LNCAP (cell line): ENCODE data around the gene CTNS.
A peak's percentile ranks its signal among the peaks of the same experiment; 100 is the strongest.

Experiments
- TF ChIP-seq, protein P1 (sequence below): fragments of 450-650 bp; IDR thresholded peaks from 2 replicates; pipeline ENCODE4 v1.5.1; 2017; ENCODE audit warnings: mild to moderate bottlenecking

Gene CTNS

DNA sequence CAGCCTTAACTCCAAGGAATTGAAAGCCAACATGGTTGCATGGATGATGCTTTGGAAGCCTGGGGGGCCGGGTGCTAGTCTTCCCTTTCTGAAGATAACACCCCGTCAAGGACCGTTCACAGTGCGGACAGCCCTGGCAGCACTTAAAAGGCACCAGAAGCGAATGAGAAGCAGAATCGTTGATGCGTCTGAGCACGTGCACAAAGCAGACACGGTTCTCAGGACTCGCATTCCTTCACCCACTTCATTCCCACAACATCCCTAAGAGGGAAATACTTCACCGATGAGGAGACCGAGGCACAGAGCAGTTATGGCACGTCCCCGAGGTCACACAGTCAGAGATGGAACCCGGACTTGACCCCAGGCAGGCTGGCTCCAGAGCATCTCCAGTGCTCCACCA, 41.6 kb upstream of the CTNS start:
- TF ChIP-seq, protein P1, sequence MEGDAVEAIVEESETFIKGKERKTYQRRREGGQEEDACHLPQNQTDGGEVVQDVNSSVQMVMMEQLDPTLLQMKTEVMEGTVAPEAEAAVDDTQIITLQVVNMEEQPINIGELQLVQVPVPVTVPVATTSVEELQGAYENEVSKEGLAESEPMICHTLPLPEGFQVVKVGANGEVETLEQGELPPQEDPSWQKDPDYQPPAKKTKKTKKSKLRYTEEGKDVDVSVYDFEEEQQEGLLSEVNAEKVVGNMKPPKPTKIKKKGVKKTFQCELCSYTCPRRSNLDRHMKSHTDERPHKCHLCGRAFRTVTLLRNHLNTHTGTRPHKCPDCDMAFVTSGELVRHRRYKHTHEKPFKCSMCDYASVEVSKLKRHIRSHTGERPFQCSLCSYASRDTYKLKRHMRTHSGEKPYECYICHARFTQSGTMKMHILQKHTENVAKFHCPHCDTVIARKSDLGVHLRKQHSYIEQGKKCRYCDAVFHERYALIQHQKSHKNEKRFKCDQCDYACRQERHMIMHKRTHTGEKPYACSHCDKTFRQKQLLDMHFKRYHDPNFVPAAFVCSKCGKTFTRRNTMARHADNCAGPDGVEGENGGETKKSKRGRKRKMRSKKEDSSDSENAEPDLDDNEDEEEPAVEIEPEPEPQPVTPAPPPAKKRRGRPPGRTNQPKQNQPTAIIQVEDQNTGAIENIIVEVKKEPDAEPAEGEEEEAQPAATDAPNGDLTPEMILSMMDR, result no peak

DNA sequence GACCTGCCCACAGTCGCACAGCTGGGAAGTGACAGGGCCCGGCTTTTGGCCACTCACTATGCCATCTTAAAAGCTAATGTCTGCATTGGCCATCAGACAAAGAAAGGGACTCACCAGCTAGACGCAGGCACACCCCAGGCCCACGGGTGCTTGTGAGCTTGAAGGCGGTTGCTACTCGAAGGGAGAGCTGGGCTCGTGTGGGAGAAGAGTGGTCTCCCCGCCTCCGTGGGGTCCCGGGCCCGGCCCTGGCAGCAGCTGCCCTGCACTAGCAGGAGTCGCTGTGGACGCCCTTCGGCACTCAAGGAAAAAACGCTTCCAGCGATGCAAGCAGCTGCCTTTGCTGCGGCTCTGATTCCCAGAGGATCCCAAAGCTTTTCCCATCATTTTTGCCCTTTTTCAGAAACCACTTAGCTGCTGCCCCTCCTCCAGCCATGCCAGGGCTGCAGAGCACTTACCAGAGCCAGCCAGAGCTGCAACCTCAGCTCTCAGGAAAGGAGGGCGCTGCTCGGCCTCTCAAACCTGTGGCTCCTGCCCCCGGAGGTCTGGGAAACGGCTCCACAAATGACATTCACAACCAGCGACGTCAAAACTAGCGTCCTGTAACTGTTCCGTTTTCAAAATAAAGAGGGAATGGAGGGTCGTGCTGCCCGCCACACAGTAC, 39.6 kb upstream of the CTNS start:
- TF ChIP-seq, protein P1, result no peak

DNA sequence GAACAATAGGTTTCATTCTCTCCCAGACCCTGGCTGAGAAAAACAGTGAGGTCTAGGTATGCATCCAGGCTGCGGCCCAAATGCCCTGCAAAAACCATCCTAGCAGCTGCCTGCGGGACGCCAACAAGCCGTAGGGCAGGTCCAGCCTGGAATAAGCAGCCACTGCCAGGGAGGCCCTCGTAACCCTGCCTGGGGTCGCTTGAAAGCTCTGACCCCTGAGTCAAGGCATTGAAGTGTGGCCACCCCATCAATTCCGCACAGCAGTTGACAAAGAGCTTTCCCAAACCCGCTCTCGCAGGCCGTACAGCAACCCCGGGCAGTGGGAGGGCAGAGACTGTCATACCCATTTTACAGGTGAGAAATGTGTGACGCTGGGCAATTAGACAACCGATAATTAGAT, 38.5 kb upstream of the CTNS start:
- TF ChIP-seq, protein P1, result no peak

DNA sequence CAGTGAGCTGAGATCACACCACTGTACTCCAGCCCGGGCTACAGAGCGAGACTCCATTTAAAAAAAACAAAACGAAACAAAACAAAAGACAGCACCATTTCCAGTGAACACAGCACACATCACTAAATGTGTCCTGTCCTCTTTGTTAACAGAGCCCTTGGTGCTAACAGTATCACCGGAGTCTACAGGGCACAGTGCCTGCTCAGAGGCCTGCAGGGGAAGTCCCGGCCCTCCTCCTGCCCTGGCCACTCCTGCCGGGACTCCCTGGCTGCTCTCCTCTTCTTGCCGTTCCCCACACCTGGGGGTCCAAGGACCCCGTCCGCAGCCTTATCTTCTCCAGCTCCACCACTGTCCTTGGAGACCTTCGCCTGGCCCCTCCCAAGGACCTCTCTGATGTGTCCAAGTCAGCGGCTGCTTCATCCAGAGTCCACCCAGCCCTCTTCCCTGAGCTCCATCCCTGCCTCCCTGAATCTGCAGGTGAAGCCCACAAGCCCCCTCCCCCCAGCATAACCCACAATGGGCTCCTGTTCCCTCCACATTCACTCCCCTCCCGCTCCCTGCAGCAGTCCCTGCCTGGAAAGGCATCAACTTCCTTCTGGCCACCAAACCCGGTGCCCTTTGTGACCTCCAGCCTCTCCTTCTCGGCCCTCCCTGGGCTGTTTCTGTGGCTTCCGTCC, 35.9 kb upstream of the CTNS start:
- TF ChIP-seq, protein P1, result no peak

DNA sequence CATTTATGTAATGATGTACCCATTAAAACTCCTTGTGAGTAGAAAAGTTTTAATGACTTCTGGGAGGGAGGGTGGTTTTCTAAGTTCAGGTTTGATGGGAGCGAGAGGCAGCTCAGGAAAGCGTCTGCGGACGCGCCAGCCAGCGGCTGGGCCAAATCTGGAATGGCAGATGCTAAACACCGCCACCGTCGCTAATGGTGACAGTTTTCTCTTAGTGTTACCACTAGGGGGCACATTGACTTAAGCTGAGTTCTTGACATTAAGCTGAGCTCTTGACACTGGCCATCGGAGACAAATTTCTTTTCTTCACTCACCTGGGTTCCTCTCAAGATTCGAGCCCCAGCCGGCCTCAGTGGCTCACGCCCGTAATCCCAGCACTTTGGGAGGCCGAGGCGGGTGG, 34.1 kb upstream of the CTNS start:
- TF ChIP-seq, protein P1, result peak; percentile 47; the same call in 1 of the 2 replicates

DNA sequence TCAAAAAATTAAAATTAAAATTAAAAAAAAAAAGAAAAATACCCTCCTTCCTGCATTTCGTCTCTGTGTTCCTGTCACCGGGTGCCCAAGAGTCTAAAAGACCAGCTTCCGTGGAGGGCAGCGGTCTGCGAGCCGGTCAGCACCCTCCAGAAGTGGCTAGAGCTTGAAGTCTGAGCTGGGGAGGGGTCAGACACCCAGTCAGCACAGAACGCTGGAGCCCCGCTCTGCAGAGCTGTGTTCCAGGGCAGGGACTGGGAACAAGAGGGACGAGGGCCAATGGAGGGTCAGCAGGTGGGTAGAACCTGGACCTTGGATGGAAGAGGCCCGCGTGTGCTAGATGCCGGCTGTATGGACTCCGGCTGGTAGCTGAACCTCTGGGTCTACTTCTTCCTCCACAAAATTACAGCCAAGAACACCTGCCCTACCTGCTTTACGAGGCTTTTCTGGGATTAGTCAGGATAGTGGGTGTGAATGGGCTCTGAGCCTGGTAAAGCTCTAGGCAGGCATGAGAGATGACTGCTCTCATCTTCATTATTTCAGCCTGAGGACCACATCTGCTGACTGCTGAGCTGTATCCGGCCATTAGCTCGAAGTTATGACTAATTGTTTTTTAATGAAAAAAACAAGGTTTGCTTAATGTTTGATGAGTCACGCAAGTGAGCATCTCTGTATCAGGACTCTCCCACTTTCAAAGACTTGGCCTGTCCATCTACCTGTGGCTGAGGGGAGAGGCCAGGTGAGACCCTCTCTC, 33.3 kb upstream of the CTNS start:
- TF ChIP-seq, protein P1, result no peak

DNA sequence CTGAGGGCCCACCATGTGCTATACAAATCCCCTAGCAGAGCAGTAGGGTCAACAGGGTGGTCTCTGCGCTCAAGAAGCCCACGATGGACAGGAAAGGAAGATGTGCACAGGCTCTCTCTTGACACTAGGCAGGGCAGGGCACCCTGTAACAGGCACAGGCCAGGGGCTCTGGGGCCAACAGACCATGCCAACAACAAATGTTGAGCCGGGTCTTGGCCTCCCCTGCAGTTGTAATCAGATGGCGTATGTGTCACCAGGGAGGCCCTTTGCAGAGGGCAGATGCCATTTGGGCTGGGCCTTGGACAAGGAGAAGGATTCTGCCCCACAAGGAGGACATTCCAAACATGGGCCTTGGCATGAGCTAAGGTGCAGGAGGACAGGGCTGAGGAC, 32.7 kb upstream of the CTNS start:
- TF ChIP-seq, protein P1, result no peak
